ENCODE results near the gene ZNRF2.

The ZNRF2 gene

DNA sequence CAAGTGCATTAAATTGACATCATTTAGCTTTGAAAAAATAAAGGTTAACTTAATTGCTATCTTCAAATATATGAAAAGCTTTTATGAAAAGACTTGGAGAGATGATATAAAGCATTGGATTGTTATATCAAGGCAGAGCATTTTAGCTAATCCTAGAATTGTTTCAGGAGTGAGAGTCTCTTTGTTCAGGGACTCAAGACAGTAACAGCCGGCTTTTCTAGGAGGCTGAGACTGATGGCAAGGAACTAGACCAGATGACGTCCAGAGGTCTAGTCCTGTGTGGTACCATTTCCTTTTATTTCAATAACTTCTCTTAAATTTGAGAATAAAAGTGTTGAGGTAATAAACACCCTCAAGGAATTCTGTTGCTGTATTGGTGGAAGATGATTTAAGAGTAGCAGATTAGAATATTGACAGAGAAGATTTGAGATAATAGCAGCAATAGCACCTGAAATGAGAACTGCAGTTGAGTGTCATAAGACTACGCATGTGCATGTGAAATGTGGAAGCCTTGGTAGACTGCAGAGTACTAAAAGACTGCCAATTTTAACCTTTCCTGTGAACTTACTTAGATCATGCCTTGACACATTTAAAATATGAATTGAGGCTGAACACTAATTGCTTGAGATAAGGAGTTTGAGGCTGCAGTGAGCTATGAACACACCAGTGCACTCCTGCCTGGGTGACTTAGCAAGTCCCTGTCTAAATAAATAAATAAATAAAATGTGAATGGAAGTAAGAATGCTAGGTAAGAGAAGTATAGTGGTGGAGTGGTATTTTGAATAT lies 79.6 kb downstream of the ZNRF2 start:
- DNase-seq (ENCODE audit: low spot score) = no peak
- Histone ChIP-seq H2AFZ (ENCODE audit: low read length) (no peak overlapping the region), H3K79me1 (ENCODE audit: low read depth, low read length) (no peaks in the 10 kb centered on the region), H2BK12ac (ENCODE audit: low read length) (no peak overlapping the region), H2BK5ac (ENCODE audit: low read length) (no peak overlapping the region), H3K4ac (ENCODE audit: low read length) (no peak overlapping the region), H3K9me3 (replicated peaks in 1 of 2; ENCODE audit: control insufficient read depth in 2 of 2, insufficient read depth in 1 of 2, low read depth in 1 of 2, low read length in 2 of 2) (no peaks in the 10 kb centered on the region), H2AK5ac (ENCODE audit: low read depth, low read length) (no peak overlapping the region), H3K4me1 (ENCODE audit: control insufficient read depth in 2 of 2, insufficient read depth in 1 of 2, low read depth in 1 of 2, low read length in 2 of 2) (no peaks in the 10 kb centered on the region), H3K36me3 (replicated peaks in 1 of 2; ENCODE audit: control insufficient read depth in 2 of 2, insufficient read depth in 2 of 2, low read length in 2 of 2) (no peaks in the 10 kb centered on the region), H4K8ac (ENCODE audit: low read depth, low read length) (no peak overlapping the region), H4K91ac (ENCODE audit: low read depth, low read length, poor library complexity) (no peak overlapping the region), H3K23ac (ENCODE audit: low read depth, low read length, poor library complexity) (no peak overlapping the region), H2BK15ac (ENCODE audit: low read length) (no peak overlapping the region), H3K14ac (ENCODE audit: low read length) (no peak overlapping the region), H3K27me3 (ENCODE audit: control insufficient read depth in 3 of 3, insufficient read depth in 3 of 3, low read depth in 1 of 3, low read length in 3 of 3) (no peaks in the 10 kb centered on the region), H3K18ac (ENCODE audit: low read length) (no peak overlapping the region), H3K9ac (ENCODE audit: low read depth, low read length, poor library complexity) (no peak overlapping the region), H3K27ac (replicated peaks; ENCODE audit: low read length) (no peak overlapping the region), H3K4me3 (ENCODE audit: low read length in 2 of 2) (no peak overlapping the region), H2BK120ac (ENCODE audit: low read depth, low read length) (no peak overlapping the region), H3K4me2 (ENCODE audit: insufficient read depth, low read length, poor library complexity, severe bottlenecking) (no peak overlapping the region)
- WGBS, 2 donors (ENCODE audit: extremely low coverage in 2 of 2, insufficient read length in 2 of 2, insufficient replicate concordance in 1 of 2) = no CpG with 5 or more reads among the region's 3 CpGs

- H2BK12ac ChIP-seq (ENCODE audit: low read length) = no peak overlapping the region
These were observed 80.4 kb downstream of the ZNRF2 start for GRCh38 chr7:30364773-30365172.

DNA sequence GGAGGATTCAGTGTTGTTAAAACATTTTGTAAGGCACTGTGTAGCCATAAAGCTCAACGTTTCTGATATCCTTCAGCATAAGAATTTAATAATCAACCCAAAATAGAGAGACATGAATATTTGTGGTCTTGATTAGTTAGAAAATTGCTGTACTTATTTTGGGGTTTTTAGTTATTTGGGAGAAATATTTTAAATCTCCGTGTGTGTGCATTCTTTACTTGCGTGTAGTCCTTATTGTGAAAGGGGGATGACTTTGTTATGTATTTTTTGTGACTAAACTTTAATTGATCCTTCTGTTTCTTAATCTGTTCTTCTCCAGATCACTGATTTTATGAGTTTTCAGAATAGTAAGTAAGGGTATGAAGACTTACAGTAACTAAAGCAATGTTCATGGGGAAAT lies 81.2 kb downstream of the ZNRF2 start:
- H3K9me3 ChIP-seq (replicated peaks in 1 of 2; ENCODE audit: control insufficient read depth in 2 of 2, insufficient read depth in 1 of 2, low read depth in 1 of 2, low read length in 2 of 2) = no peaks in the 10 kb centered on the region
- no peak overlapping the region for H2BK5ac ChIP-seq (ENCODE audit: low read length)
- no peak overlapping the region for H3K14ac ChIP-seq (ENCODE audit: low read length)

More at GRCh38 chr7:30364773-30365172, 80.4 kb downstream of the ZNRF2 start:
- Histone ChIP-seq H3K4me1 (ENCODE audit: control insufficient read depth in 2 of 2, insufficient read depth in 1 of 2, low read depth in 1 of 2, low read length in 2 of 2) (no peaks in the 10 kb centered on the region), H2BK15ac (ENCODE audit: low read length) (no peak overlapping the region), H3K36me3 (replicated peaks in 1 of 2; ENCODE audit: control insufficient read depth in 2 of 2, insufficient read depth in 2 of 2, low read length in 2 of 2) (no peaks in the 10 kb centered on the region), H3K14ac (ENCODE audit: low read length) (no peak overlapping the region), H3K9me3 (replicated peaks in 1 of 2; ENCODE audit: control insufficient read depth in 2 of 2, insufficient read depth in 1 of 2, low read depth in 1 of 2, low read length in 2 of 2) (no peaks in the 10 kb centered on the region), H3K18ac (ENCODE audit: low read length) (no peak overlapping the region), H2AK5ac (ENCODE audit: low read depth, low read length) (no peak overlapping the region), H3K4me2 (ENCODE audit: insufficient read depth, low read length, poor library complexity, severe bottlenecking) (no peak overlapping the region), H3K9ac (ENCODE audit: low read depth, low read length, poor library complexity) (no peak overlapping the region), H2BK120ac (ENCODE audit: low read depth, low read length) (no peak overlapping the region), H3K27ac (replicated peaks; ENCODE audit: low read length) (no peak overlapping the region), H3K23ac (ENCODE audit: low read depth, low read length, poor library complexity) (no peak overlapping the region), H3K4ac (ENCODE audit: low read length) (no peak overlapping the region), H3K27me3 (ENCODE audit: control insufficient read depth in 3 of 3, insufficient read depth in 3 of 3, low read depth in 1 of 3, low read length in 3 of 3) (no peaks in the 10 kb centered on the region), H3K79me1 (ENCODE audit: low read depth, low read length) (no peaks in the 10 kb centered on the region), H2BK5ac (ENCODE audit: low read length) (no peak overlapping the region), H4K8ac (ENCODE audit: low read depth, low read length) (no peak overlapping the region), H4K91ac (ENCODE audit: low read depth, low read length, poor library complexity) (no peak overlapping the region), H3K4me3 (ENCODE audit: low read length in 2 of 2) (no peak overlapping the region), H2AFZ (ENCODE audit: low read length) (no peak overlapping the region)
- DNase-seq (ENCODE audit: low spot score) = no peak
- no CpG with 5 or more reads among the region's 1 CpG for WGBS, 2 donors (ENCODE audit: extremely low coverage in 2 of 2, insufficient read length in 2 of 2, insufficient replicate concordance in 1 of 2)

GRCh38 chr7:30366606-30367005 lies 82.2 kb downstream of the ZNRF2 start:
- peaks cover 0 to 3% of the 10 kb centered on the region in 2 donors for H3K36me3 ChIP-seq (replicated peaks in 1 of 2; ENCODE audit: control insufficient read depth in 2 of 2, insufficient read depth in 2 of 2, low read length in 2 of 2)
- H3K4ac ChIP-seq (ENCODE audit: low read length) = no peak overlapping the region
- DNase-seq (ENCODE audit: low spot score) = no peak
- H2BK15ac ChIP-seq (ENCODE audit: low read length) = no peak overlapping the region
- H3K9me3 ChIP-seq (replicated peaks in 1 of 2; ENCODE audit: control insufficient read depth in 2 of 2, insufficient read depth in 1 of 2, low read depth in 1 of 2, low read length in 2 of 2) = no peaks in the 10 kb centered on the region
- H4K91ac ChIP-seq (ENCODE audit: low read depth, low read length, poor library complexity) = no peak overlapping the region
- no peak overlapping the region for H3K4me2 ChIP-seq (ENCODE audit: insufficient read depth, low read length, poor library complexity, severe bottlenecking)
- H3K23ac ChIP-seq (ENCODE audit: low read depth, low read length, poor library complexity) = no peak overlapping the region
- H3K27ac ChIP-seq (replicated peaks; ENCODE audit: low read length) = no peak overlapping the region
- no peak overlapping the region for H3K18ac ChIP-seq (ENCODE audit: low read length)
- no peak overlapping the region for H2AFZ ChIP-seq (ENCODE audit: low read length)
- no peak overlapping the region for H4K8ac ChIP-seq (ENCODE audit: low read depth, low read length)
- H2BK5ac ChIP-seq (ENCODE audit: low read length) = no peak overlapping the region
- H2AK5ac ChIP-seq (ENCODE audit: low read depth, low read length) = no peak overlapping the region
- H3K9ac ChIP-seq (ENCODE audit: low read depth, low read length, poor library complexity) = no peak overlapping the region
- H3K79me1 ChIP-seq (ENCODE audit: low read depth, low read length) = no peaks in the 10 kb centered on the region
- H3K14ac ChIP-seq (ENCODE audit: low read length) = no peak overlapping the region
- no peaks in the 10 kb centered on the region for H3K4me1 ChIP-seq (ENCODE audit: control insufficient read depth in 2 of 2, insufficient read depth in 1 of 2, low read depth in 1 of 2, low read length in 2 of 2)
- no CpG with 5 or more reads among the region's 2 CpGs for WGBS, 2 donors (ENCODE audit: extremely low coverage in 2 of 2, insufficient read length in 2 of 2, insufficient replicate concordance in 1 of 2)
- H3K4me3 ChIP-seq (ENCODE audit: low read length in 2 of 2) = no peak overlapping the region
- no peak overlapping the region for H2BK12ac ChIP-seq (ENCODE audit: low read length)
- no peak overlapping the region for H2BK120ac ChIP-seq (ENCODE audit: low read depth, low read length)
- H3K27me3 ChIP-seq (ENCODE audit: control insufficient read depth in 3 of 3, insufficient read depth in 3 of 3, low read depth in 1 of 3, low read length in 3 of 3) = no peaks in the 10 kb centered on the region

More for the DNA sequence above, 81.2 kb downstream of the ZNRF2 start:
- Histone ChIP-seq H4K91ac (ENCODE audit: low read depth, low read length, poor library complexity) (no peak overlapping the region), H2BK15ac (ENCODE audit: low read length) (no peak overlapping the region), H3K4me2 (ENCODE audit: insufficient read depth, low read length, poor library complexity, severe bottlenecking) (no peak overlapping the region), H3K4ac (ENCODE audit: low read length) (no peak overlapping the region), H4K8ac (ENCODE audit: low read depth, low read length) (no peak overlapping the region), H3K27ac (replicated peaks; ENCODE audit: low read length) (no peak overlapping the region), H3K4me3 (ENCODE audit: low read length in 2 of 2) (no peak overlapping the region), H3K36me3 (replicated peaks in 1 of 2; ENCODE audit: control insufficient read depth in 2 of 2, insufficient read depth in 2 of 2, low read length in 2 of 2) (no peaks in the 10 kb centered on the region), H2BK12ac (ENCODE audit: low read length) (no peak overlapping the region), H2AFZ (ENCODE audit: low read length) (no peak overlapping the region), H3K79me1 (ENCODE audit: low read depth, low read length) (no peaks in the 10 kb centered on the region), H3K23ac (ENCODE audit: low read depth, low read length, poor library complexity) (no peak overlapping the region), H2AK5ac (ENCODE audit: low read depth, low read length) (no peak overlapping the region), H3K27me3 (ENCODE audit: control insufficient read depth in 3 of 3, insufficient read depth in 3 of 3, low read depth in 1 of 3, low read length in 3 of 3) (no peaks in the 10 kb centered on the region), H2BK120ac (ENCODE audit: low read depth, low read length) (no peak overlapping the region), H3K18ac (ENCODE audit: low read length) (no peak overlapping the region), H3K9ac (ENCODE audit: low read depth, low read length, poor library complexity) (no peak overlapping the region), H3K4me1 (ENCODE audit: control insufficient read depth in 2 of 2, insufficient read depth in 1 of 2, low read depth in 1 of 2, low read length in 2 of 2) (no peaks in the 10 kb centered on the region)
- no CpG with 5 or more reads among the region's 3 CpGs for WGBS, 2 donors (ENCODE audit: extremely low coverage in 2 of 2, insufficient read length in 2 of 2, insufficient replicate concordance in 1 of 2)
- no peak for DNase-seq (ENCODE audit: low spot score)
